Omental fat pad (tissue), 4 donors: ENCODE measurements around the gene METRNL. TPM values are rescaled to one million over a fixed set of nuclear protein-coding genes. Genes with fewer than 3 reads are reported as not detected.
"Not testable (repeated sequence)": the region's sequence is repeated elsewhere in the genome, so short reads cannot be mapped to it uniquely, and the experiment has no call there.

Experiments used
- ATAC-seq: fragments of 150-250 bp; one replicate; pipeline ENCODE4 v1.9.1; 2016; ENCODE audit warnings: mild to moderate bottlenecking, moderate library complexity; ENCODE audit not compliant: low FRiP score
- DNase-seq: peaks from one replicate; pipeline ENCODE4 v3.0.0-alpha.2; 2019; ENCODE audit warnings: low spot score
- total RNA-seq, 4 donors: library from RNA; depleted of rRNA; stranded (reverse); fragments of >200 nt; gene quantifications; one replicate each; pipeline ENCODE4 v1.1.0, GENCODE V29; 2016
- TF ChIP-seq, protein P1 (sequence below), 3 donors: fragments of 450-650 bp; IDR thresholded peaks; one replicate each; pipeline ENCODE4 v1.5.1; 2016 to 2017; ENCODE audit warnings: antibody characterized with exemption in 3 of 3, mild to moderate bottlenecking in 3 of 3, moderate library complexity in 2 of 3

METRNL gene
- total RNA-seq, 4 donors from 2014 or later = 68.4 to 271 (median 99.9) TPM

DNA sequence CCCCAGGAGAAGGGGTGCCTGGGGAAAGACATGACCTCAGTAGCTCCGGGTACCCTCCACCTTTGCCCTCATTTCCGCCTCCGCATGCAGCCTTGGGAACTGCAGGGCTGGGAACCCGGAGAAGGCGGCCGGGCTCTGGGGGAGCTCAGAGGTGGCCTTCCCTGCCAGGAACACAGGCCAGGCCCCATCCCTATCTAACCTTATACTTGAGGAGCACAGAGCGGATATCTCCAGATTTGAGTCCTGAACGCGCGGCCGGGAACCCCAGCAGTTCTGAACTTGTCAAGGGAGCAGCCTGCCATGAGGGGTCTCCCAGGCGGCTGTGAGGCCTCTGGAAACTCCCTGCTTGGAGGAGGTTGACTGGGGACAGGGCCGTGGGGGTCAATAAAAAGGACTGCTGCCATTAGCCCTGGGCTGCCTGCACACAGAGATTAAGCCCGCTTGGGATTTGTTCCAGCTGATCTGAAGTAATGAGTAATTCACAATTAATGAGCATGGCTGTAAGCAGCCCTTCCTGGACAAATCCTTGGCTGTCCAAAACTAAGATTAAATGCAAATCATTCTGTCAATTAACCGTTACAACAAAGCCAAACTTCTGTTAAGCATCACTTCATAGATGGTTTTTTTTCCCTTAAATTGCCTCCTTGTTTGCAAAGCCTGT is 26.3 kb upstream of the METRNL start:
- DNase-seq (no peak), ATAC-seq (no peak)
- TF ChIP-seq, protein P1, sequence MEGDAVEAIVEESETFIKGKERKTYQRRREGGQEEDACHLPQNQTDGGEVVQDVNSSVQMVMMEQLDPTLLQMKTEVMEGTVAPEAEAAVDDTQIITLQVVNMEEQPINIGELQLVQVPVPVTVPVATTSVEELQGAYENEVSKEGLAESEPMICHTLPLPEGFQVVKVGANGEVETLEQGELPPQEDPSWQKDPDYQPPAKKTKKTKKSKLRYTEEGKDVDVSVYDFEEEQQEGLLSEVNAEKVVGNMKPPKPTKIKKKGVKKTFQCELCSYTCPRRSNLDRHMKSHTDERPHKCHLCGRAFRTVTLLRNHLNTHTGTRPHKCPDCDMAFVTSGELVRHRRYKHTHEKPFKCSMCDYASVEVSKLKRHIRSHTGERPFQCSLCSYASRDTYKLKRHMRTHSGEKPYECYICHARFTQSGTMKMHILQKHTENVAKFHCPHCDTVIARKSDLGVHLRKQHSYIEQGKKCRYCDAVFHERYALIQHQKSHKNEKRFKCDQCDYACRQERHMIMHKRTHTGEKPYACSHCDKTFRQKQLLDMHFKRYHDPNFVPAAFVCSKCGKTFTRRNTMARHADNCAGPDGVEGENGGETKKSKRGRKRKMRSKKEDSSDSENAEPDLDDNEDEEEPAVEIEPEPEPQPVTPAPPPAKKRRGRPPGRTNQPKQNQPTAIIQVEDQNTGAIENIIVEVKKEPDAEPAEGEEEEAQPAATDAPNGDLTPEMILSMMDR (IDR thresholded peaks at IDR 0.05) = no peak

GRCh38 chr17:83053739-83054451 is 25.5 kb upstream of the METRNL start:
- TF ChIP-seq, protein P1 (IDR thresholded peaks at IDR 0.05) = no peak
- no peak for ATAC-seq
- no peak for DNase-seq

DNA sequence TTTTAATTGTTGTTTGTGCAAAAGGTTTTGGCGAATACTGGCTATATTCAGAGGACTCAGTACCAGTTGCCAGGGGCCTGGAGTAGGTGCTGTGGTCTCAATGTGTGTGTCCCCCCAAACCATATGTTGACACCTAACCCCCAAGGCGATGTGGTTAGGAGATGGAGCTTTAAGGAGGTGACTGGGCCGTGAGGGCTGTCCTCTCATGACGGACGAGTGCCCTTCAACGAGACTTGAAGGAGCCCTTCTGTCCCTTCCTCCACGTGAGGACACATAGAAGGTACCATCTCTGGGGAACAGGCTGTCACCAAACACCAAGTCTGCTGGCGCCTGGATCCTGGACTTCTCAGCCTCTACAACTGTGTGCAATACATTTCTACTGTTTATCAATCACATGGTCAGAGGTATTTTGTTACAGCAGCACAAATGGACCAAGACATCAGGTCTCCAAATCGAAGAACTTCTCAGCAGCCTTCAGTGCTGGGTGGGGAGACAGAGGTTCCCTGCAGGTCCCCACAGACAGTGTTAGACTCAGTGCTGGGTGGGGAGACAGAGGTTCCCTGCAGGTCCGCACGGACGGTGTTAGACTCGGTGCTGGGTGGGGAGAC is 24.8 kb upstream of the METRNL start:
- TF ChIP-seq, protein P1 (IDR thresholded peaks at IDR 0.05) = no peak
- ATAC-seq (no peak), DNase-seq (no peak)

GRCh38 chr17:83055176-83055575 is 24.2 kb upstream of the METRNL start:
- not testable (repeated sequence) for ATAC-seq, DNase-seq

DNA sequence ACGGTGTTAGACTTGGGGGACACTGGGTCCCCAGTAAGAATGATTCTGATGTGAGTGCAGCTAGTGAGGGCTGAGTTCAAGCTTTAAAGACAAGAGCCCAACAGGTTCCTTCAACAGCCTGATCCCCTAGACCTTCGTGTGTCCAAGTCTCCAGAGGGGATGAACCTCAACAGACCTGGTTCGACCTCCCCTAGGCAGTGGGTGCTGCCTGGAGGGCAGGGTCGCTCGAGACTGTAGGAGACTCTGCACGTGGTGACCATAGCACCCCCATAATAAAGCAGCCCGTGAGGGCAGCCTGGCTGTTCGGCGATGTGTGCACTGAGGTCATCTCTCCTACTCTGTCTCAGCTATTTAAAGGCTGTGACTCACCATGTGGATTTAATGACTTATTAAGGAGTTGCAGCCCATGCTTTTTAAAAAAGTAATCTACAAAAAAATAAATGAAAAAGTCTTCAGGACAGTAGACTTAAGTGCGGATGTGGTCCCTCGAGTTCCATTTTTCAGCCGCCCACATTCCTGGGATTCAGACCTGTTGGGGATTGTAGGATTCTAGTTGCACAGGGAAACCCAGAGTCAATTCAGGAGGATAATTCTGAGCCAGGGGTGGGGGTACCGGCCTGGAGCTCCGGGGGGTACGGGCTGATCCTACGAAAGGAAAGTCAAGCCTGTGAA is 23.4 kb upstream of the METRNL start:
- TF ChIP-seq, protein P1 (IDR thresholded peaks at IDR 0.05) = no peak
- DNase-seq (no peak), ATAC-seq (no peak)

- TF ChIP-seq, protein P1 (IDR thresholded peaks at IDR 0.05) = no peak
- ATAC-seq = no peak
- DNase-seq = no peak
These were observed 22.6 kb upstream of the METRNL start for GRCh38 chr17:83056583-83057396.
